ENCODE results near the gene BNIP1. TPM values are rescaled to one million over a fixed set of nuclear protein-coding genes. Genes with fewer than 3 reads are reported as not detected.

Gene BNIP1, protein sequence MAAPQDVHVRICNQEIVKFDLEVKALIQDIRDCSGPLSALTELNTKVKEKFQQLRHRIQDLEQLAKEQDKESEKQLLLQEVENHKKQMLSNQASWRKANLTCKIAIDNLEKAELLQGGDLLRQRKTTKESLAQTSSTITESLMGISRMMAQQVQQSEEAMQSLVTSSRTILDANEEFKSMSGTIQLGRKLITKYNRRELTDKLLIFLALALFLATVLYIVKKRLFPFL
- total RNA-seq (2014; rRNA removed; shearing (Covaris generic)) (7.3 and 14.1 TPM in 2 replicates), polyA plus RNA-seq (2016; fragmentation: Nextera tagmentation; extraction: Ambion mirVana) (13.7 and 15.7 TPM in 2 replicates)

DNA sequence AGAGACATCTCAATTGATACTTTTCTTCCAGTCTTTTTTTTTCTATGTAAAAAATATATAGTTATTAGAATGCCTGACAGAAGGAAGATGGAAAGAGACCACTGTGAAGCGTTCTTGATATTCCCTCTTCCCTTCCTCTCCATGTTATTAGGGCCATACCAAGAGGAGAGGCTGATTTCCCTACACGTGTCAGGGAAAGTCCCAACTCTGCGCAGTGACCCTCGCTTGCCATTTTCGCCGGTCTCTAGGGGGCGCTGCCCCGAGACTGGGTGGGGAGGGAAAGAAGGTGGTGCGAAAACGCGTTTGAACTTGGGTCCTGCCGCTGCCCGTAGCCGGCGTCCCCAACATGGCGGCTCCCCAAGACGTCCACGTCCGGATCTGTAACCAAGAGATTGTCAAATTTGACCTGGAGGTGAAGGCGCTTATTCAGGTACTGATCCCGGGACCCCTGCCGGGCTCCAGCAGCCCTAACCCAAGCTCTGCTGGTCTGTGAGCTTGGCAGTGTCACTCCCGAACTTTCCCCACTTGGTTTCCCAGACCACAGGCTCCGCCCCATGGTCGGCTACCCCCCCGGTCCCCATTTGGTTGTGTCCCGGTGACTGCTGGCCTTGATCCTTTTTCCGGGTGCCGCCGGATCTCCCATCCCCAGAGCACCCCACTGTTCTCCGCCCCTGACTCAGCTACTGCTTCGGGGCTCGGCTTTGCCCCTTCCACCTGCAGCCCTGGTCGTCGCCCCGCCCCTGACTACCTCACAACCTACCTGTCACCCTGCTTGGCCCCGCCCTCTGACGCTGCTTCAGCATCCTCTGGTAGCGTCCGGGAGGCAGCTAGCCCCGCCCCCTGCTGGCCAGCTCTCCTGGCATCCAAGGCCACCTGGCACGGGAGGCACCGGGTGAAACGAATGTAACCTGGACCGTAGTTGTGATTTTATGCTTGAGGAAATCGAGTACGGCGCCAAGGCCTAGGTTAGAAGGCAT, at the start of gene BNIP1:
Gene BNIP1, plus strand, starts transcription at position 332 of the 977 bp plus-strand sequence. Its CDS starts 15 bp downstream, at position 347.
- Histone ChIP-seq H3F3A (ENCODE audit: insufficient read depth) (no peaks in the 10 kb centered on the region), H3K27me3 (replicated peaks; ENCODE audit: insufficient read depth) (no peaks in the 10 kb centered on the region), H4K20me1 (ENCODE audit: insufficient read depth) (no peaks in the 10 kb centered on the region), H3K36me3 (ENCODE audit: low read depth) (0 out of 2 replicates have a peak, but pooled peaks cover 10% of the 10 kb centered on the region), H3K79me2 (ENCODE audit: insufficient read depth) (no peaks in the 10 kb centered on the region), H3K4me3 (peak within 1 kb of the TSS; percentile 90), H3K4me1 (ENCODE audit: insufficient read depth) (no peaks in the 10 kb centered on the region), H2AFZ (peak within 1 kb of the TSS; percentile 95), H3K9ac (peak within 1 kb of the TSS; percentile 93), H3K27ac (peak within 1 kb of the TSS; percentile 65), H3K4me2 (ENCODE audit: unreplicated experiment) (peak within 1 kb of the TSS; percentile 96), H3K9me2 (ENCODE audit: insufficient read depth) (no peaks in the 10 kb centered on the region), H3K9me3 (ENCODE audit: low read depth) (no peaks in the 10 kb centered on the region)
- 1 to 2% methylated on average over 38 to 48 of the region's 48 CpGs for WGBS, 2 experiments (ENCODE audit: low coverage in 1 of 2, low lambda C conversion rate in 2 of 2, missing lambda C conversion rate in 2 of 2)
- TF ChIP-seq EZH2 (IDR thresholded peaks at IDR 0.05; ENCODE audit: insufficient read depth, poor library complexity, severe bottlenecking) = no peak
- TF ChIP-seq EZH2phosphoT487 (IDR thresholded peaks at IDR 0.05; ENCODE audit: insufficient read depth, low read depth) = no peak
- in situ Hi-C loops (cut with MboI) = loop anchor here (10.0 to 25.0 kb wide), 2 partner anchors 160 to 432 kb away; partner anchors contain the start of gene ATP6V0E1
- DNase-seq = peak; percentile 93

GRCh38 chr5:173098787-173099186, 45.5 kb upstream of the BNIP1 start:
- no peak overlapping the region for H3K27ac ChIP-seq
- peaks cover 7% of the 10 kb centered on the region; the same call in 1 of the 2 replicates for H4K20me1 ChIP-seq (ENCODE audit: insufficient read depth)
- H3K4me1 ChIP-seq (ENCODE audit: insufficient read depth) = peaks cover 10% of the 10 kb centered on the region
- H3F3A ChIP-seq (ENCODE audit: insufficient read depth) = peaks cover 10% of the 10 kb centered on the region; the same call in 1 of the 2 replicates
- peaks cover 4% of the 10 kb centered on the region; the same call in 1 of the 2 replicates for H3K79me2 ChIP-seq (ENCODE audit: insufficient read depth)
- no peak overlapping the region for H3K4me2 ChIP-seq (ENCODE audit: unreplicated experiment)
- no peaks in the 10 kb centered on the region for H3K36me3 ChIP-seq (ENCODE audit: low read depth)
- TF ChIP-seq EZH2 (IDR thresholded peaks at IDR 0.05; ENCODE audit: insufficient read depth, poor library complexity, severe bottlenecking) (no peak), EZH2phosphoT487 (IDR thresholded peaks at IDR 0.05; ENCODE audit: insufficient read depth, low read depth) (no peak)
- no peak for DNase-seq
- H3K9ac ChIP-seq = no peak overlapping the region
- no peak overlapping the region for H2AFZ ChIP-seq
- in situ Hi-C loops (cut with MboI) = no loop called here
- no peaks in the 10 kb centered on the region for H3K9me2 ChIP-seq (ENCODE audit: insufficient read depth)
- H3K9me3 ChIP-seq (ENCODE audit: low read depth) = no peaks in the 10 kb centered on the region
- no peaks in the 10 kb centered on the region for H3K27me3 ChIP-seq (replicated peaks; ENCODE audit: insufficient read depth)
- no peak overlapping the region for H3K4me3 ChIP-seq

- no peak overlapping the region for H2AFZ ChIP-seq
- peaks cover 4% of the 10 kb centered on the region for H3K79me2 ChIP-seq (ENCODE audit: insufficient read depth)
- no peak overlapping the region for H3K4me2 ChIP-seq (ENCODE audit: unreplicated experiment)
- no peak overlapping the region for H3K27ac ChIP-seq
- H3K4me1 ChIP-seq (ENCODE audit: insufficient read depth) = peaks cover 3% of the 10 kb centered on the region
- DNase-seq = no peak
- no peak for TF ChIP-seq EZH2phosphoT487 (IDR thresholded peaks at IDR 0.05; ENCODE audit: insufficient read depth, low read depth)
- no peak for TF ChIP-seq EZH2 (IDR thresholded peaks at IDR 0.05; ENCODE audit: insufficient read depth, poor library complexity, severe bottlenecking)
- H3K9me3 ChIP-seq (ENCODE audit: low read depth) = no peaks in the 10 kb centered on the region
- H3F3A ChIP-seq (ENCODE audit: insufficient read depth) = peaks cover 3% of the 10 kb centered on the region; the same call in 1 of the 2 replicates
- H3K4me3 ChIP-seq = no peak overlapping the region
- H4K20me1 ChIP-seq (ENCODE audit: insufficient read depth) = 0 out of 2 replicates have a peak, but pooled peaks cover 7% of the 10 kb centered on the region
- no peaks in the 10 kb centered on the region for H3K27me3 ChIP-seq (replicated peaks; ENCODE audit: insufficient read depth)
- no peak overlapping the region for H3K9ac ChIP-seq
- in situ Hi-C loops (cut with MboI) = no loop called here
- 85 to 98% methylated on average over 1 of the region's 1 CpG for WGBS, 2 experiments (ENCODE audit: low coverage in 1 of 2, low lambda C conversion rate in 2 of 2, missing lambda C conversion rate in 2 of 2)
- H3K36me3 ChIP-seq (ENCODE audit: low read depth) = no peaks in the 10 kb centered on the region
- H3K9me2 ChIP-seq (ENCODE audit: insufficient read depth) = no peaks in the 10 kb centered on the region
Observed at GRCh38 chr5:173099461-173099860, 44.9 kb upstream of the BNIP1 start.

DNA sequence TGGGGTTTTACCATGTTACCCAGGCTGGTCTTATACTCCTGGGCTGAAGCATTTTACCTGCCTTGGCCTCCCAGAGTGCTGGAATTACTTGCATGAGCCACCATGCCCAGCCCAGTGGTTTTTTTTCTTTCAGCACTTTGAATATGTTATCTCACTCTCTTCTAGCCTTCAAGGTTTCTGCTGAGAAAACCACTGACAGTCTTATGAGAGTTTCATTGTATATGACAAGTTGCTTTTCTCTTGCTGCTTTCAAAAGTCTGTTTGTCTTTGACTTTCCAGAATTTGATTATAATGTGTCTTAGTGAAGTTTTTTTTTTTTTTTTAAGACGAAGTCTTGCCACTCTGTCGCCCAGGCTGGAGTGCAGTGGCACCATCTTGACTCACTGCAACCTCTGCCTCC, 43.1 kb upstream of the BNIP1 start:
- Histone ChIP-seq H3F3A (ENCODE audit: insufficient read depth) (no peaks in the 10 kb centered on the region), H3K36me3 (ENCODE audit: low read depth) (no peaks in the 10 kb centered on the region), H3K4me2 (ENCODE audit: unreplicated experiment) (no peak overlapping the region), H3K9me3 (ENCODE audit: low read depth) (no peaks in the 10 kb centered on the region), H2AFZ (no peak overlapping the region), H3K79me2 (ENCODE audit: insufficient read depth) (peaks cover 9% of the 10 kb centered on the region), H3K9me2 (ENCODE audit: insufficient read depth) (no peaks in the 10 kb centered on the region), H3K4me1 (ENCODE audit: insufficient read depth) (no peaks in the 10 kb centered on the region), H3K27ac (no peak overlapping the region), H4K20me1 (ENCODE audit: insufficient read depth) (0 out of 2 replicates have a peak, but pooled peaks cover 7% of the 10 kb centered on the region), H3K27me3 (replicated peaks; ENCODE audit: insufficient read depth) (no peaks in the 10 kb centered on the region), H3K9ac (no peak overlapping the region), H3K4me3 (no peak overlapping the region)
- WGBS, 2 experiments (ENCODE audit: low coverage in 1 of 2, low lambda C conversion rate in 2 of 2, missing lambda C conversion rate in 2 of 2) = 83 to 86% methylated on average over 2 of the region's 2 CpGs
- in situ Hi-C loops (cut with MboI) = no loop called here
- DNase-seq = no peak
- TF ChIP-seq EZH2 (IDR thresholded peaks at IDR 0.05; ENCODE audit: insufficient read depth, poor library complexity, severe bottlenecking) (no peak), EZH2phosphoT487 (IDR thresholded peaks at IDR 0.05; ENCODE audit: insufficient read depth, low read depth) (no peak)

Data from GM23248 (cell line).